ENCODE measurements around the gene CFAP141.

CFAP141 gene

GRCh38 chr1:154186177-154186576 is 20.0 kb downstream of the CFAP141 start:
- Histone ChIP-seq H3K27ac (ENCODE audit: low read depth, low read length) (no peak overlapping the region), H3K9ac (ENCODE audit: low read length) (no peak overlapping the region)

GRCh38 chr1:154183046-154183915 is 22.9 kb downstream of the CFAP141 start:
- Histone ChIP-seq H3K9me3 (ENCODE audit: control insufficient read depth, insufficient read depth, low read depth, low read length) (no peaks in the 10 kb centered on the region), H3K4me1 (ENCODE audit: control insufficient read depth, insufficient read depth, low read length) (peaks cover 46% of the 10 kb centered on the region), H3K9ac (ENCODE audit: low read length) (peak overlapping the region; percentile 86), H3K27ac (ENCODE audit: low read depth, low read length) (peak overlapping the region; percentile 68; the same call in 1 of the 2 replicates), H3K27me3 (ENCODE audit: control insufficient read depth, insufficient read depth, low read length) (no peaks in the 10 kb centered on the region), H3K4me3 (ENCODE audit: low read depth, low read length) (peak overlapping the region; percentile 94), H3K36me3 (ENCODE audit: control insufficient read depth, insufficient read depth, low read length) (peaks cover 19% of the 10 kb centered on the region)

More at GRCh38 chr1:154186177-154186576, 20.0 kb downstream of the CFAP141 start:
- H3K27me3 ChIP-seq (ENCODE audit: control insufficient read depth, insufficient read depth, low read length) = no peaks in the 10 kb centered on the region
- peaks cover 20% of the 10 kb centered on the region for H3K4me1 ChIP-seq (ENCODE audit: control insufficient read depth, insufficient read depth, low read length)
- no peak overlapping the region; the same call in 1 of the 2 replicates for H3K4me3 ChIP-seq (ENCODE audit: low read depth, low read length)
- no peaks in the 10 kb centered on the region for H3K36me3 ChIP-seq (ENCODE audit: control insufficient read depth, insufficient read depth, low read length)
- H3K9me3 ChIP-seq (ENCODE audit: control insufficient read depth, insufficient read depth, low read depth, low read length) = no peaks in the 10 kb centered on the region

- Histone ChIP-seq H3K9me3 (ENCODE audit: control insufficient read depth, insufficient read depth, low read depth, low read length) (no peaks in the 10 kb centered on the region), H3K4me1 (ENCODE audit: control insufficient read depth, insufficient read depth, low read length) (peaks cover 49% of the 10 kb centered on the region), H3K27me3 (ENCODE audit: control insufficient read depth, insufficient read depth, low read length) (no peaks in the 10 kb centered on the region)
Measured at GRCh38 chr1:154182344-154183045, 23.6 kb downstream of the CFAP141 start.

GRCh38 chr1:154181944-154182343 is 24.2 kb downstream of the CFAP141 start:
- H3K36me3 ChIP-seq (ENCODE audit: control insufficient read depth, insufficient read depth, low read length) = peaks cover 32% of the 10 kb centered on the region
- peak overlapping the region; percentile 94 for H3K4me3 ChIP-seq (ENCODE audit: low read depth, low read length)
- peak overlapping the region; percentile 86 for H3K9ac ChIP-seq (ENCODE audit: low read length)
- no peaks in the 10 kb centered on the region for H3K27me3 ChIP-seq (ENCODE audit: control insufficient read depth, insufficient read depth, low read length)
- H3K4me1 ChIP-seq (ENCODE audit: control insufficient read depth, insufficient read depth, low read length) = peaks cover 44% of the 10 kb centered on the region
- H3K9me3 ChIP-seq (ENCODE audit: control insufficient read depth, insufficient read depth, low read depth, low read length) = no peaks in the 10 kb centered on the region
- peak overlapping the region; percentile 68; the same call in 1 of the 2 replicates for H3K27ac ChIP-seq (ENCODE audit: low read depth, low read length)

More at GRCh38 chr1:154182344-154183045, 23.6 kb downstream of the CFAP141 start:
- Histone ChIP-seq H3K9ac (ENCODE audit: low read length) (peak overlapping the region; percentile 86), H3K36me3 (ENCODE audit: control insufficient read depth, insufficient read depth, low read length) (peaks cover 26% of the 10 kb centered on the region), H3K4me3 (ENCODE audit: low read depth, low read length) (peak overlapping the region; percentile 94), H3K27ac (ENCODE audit: low read depth, low read length) (peak overlapping the region; percentile 68)

GRCh38 chr1:154179946-154180687 is 26.0 kb downstream of the CFAP141 start:
- no peaks in the 10 kb centered on the region for H3K9me3 ChIP-seq (ENCODE audit: control insufficient read depth, insufficient read depth, low read depth, low read length)
- peaks cover 36% of the 10 kb centered on the region for H3K4me1 ChIP-seq (ENCODE audit: control insufficient read depth, insufficient read depth, low read length)
- H3K27me3 ChIP-seq (ENCODE audit: control insufficient read depth, insufficient read depth, low read length) = no peaks in the 10 kb centered on the region
- no peak overlapping the region for H3K27ac ChIP-seq (ENCODE audit: low read depth, low read length)
- peaks cover 47% of the 10 kb centered on the region for H3K36me3 ChIP-seq (ENCODE audit: control insufficient read depth, insufficient read depth, low read length)
- no peak overlapping the region for H3K9ac ChIP-seq (ENCODE audit: low read length)
- peak overlapping the region; percentile 35 for H3K4me3 ChIP-seq (ENCODE audit: low read depth, low read length)

- H3K4me3 ChIP-seq (ENCODE audit: low read depth, low read length) = peak overlapping the region; percentile 34; the same call in 1 of the 2 replicates
- no peaks in the 10 kb centered on the region for H3K9me3 ChIP-seq (ENCODE audit: control insufficient read depth, insufficient read depth, low read depth, low read length)
- peaks cover 36% of the 10 kb centered on the region for H3K4me1 ChIP-seq (ENCODE audit: control insufficient read depth, insufficient read depth, low read length)
- H3K9ac ChIP-seq (ENCODE audit: low read length) = no peak overlapping the region
- peak overlapping the region; percentile 23; the same call in 1 of the 2 replicates for H3K27ac ChIP-seq (ENCODE audit: low read depth, low read length)
- H3K36me3 ChIP-seq (ENCODE audit: control insufficient read depth, insufficient read depth, low read length) = peaks cover 55% of the 10 kb centered on the region
- no peaks in the 10 kb centered on the region for H3K27me3 ChIP-seq (ENCODE audit: control insufficient read depth, insufficient read depth, low read length)
Measured at GRCh38 chr1:154178911-154179811, 27.0 kb downstream of the CFAP141 start.

- no peaks in the 10 kb centered on the region for H3K27me3 ChIP-seq (ENCODE audit: control insufficient read depth, insufficient read depth, low read length)
Measured at GRCh38 chr1:154178013-154178412, 28.1 kb downstream of the CFAP141 start.

GRCh38 chr1:154176337-154176736 is 29.8 kb downstream of the CFAP141 start:
- Histone ChIP-seq H3K9me3 (ENCODE audit: control insufficient read depth, insufficient read depth, low read depth, low read length) (no peaks in the 10 kb centered on the region), H3K27ac (ENCODE audit: low read depth, low read length) (no peak overlapping the region), H3K9ac (ENCODE audit: low read length) (no peak overlapping the region), H3K4me3 (ENCODE audit: low read depth, low read length) (no peak overlapping the region), H3K4me1 (ENCODE audit: control insufficient read depth, insufficient read depth, low read length) (peaks cover 35% of the 10 kb centered on the region), H3K36me3 (ENCODE audit: control insufficient read depth, insufficient read depth, low read length) (peaks cover 78% of the 10 kb centered on the region), H3K27me3 (ENCODE audit: control insufficient read depth, insufficient read depth, low read length) (no peaks in the 10 kb centered on the region)

More at GRCh38 chr1:154178013-154178412, 28.1 kb downstream of the CFAP141 start:
- Histone ChIP-seq H3K4me3 (ENCODE audit: low read depth, low read length) (no peak overlapping the region), H3K9ac (ENCODE audit: low read length) (peak overlapping the region; percentile 8), H3K9me3 (ENCODE audit: control insufficient read depth, insufficient read depth, low read depth, low read length) (no peaks in the 10 kb centered on the region), H3K4me1 (ENCODE audit: control insufficient read depth, insufficient read depth, low read length) (peaks cover 36% of the 10 kb centered on the region), H3K27ac (ENCODE audit: low read depth, low read length) (0 out of 2 replicates have a peak overlapping the region, but pooled peaks have one; percentile 53), H3K36me3 (ENCODE audit: control insufficient read depth, insufficient read depth, low read length) (peaks cover 61% of the 10 kb centered on the region)

GRCh38 chr1:154174654-154175053 is 31.5 kb downstream of the CFAP141 start:
- no peak overlapping the region for H3K9ac ChIP-seq (ENCODE audit: low read length)
- H3K27ac ChIP-seq (ENCODE audit: low read depth, low read length) = no peak overlapping the region
- peaks cover 20% of the 10 kb centered on the region for H3K4me1 ChIP-seq (ENCODE audit: control insufficient read depth, insufficient read depth, low read length)
- no peak overlapping the region for H3K4me3 ChIP-seq (ENCODE audit: low read depth, low read length)
- H3K9me3 ChIP-seq (ENCODE audit: control insufficient read depth, insufficient read depth, low read depth, low read length) = no peaks in the 10 kb centered on the region
- no peaks in the 10 kb centered on the region for H3K27me3 ChIP-seq (ENCODE audit: control insufficient read depth, insufficient read depth, low read length)
- H3K36me3 ChIP-seq (ENCODE audit: control insufficient read depth, insufficient read depth, low read length) = peaks cover 89% of the 10 kb centered on the region

GRCh38 chr1:154171880-154172279 is 34.3 kb downstream of the CFAP141 start:
- Histone ChIP-seq H3K36me3 (ENCODE audit: control insufficient read depth, insufficient read depth, low read length) (peaks cover 90% of the 10 kb centered on the region), H3K4me3 (ENCODE audit: low read depth, low read length) (no peak overlapping the region), H3K9ac (ENCODE audit: low read length) (no peak overlapping the region), H3K9me3 (ENCODE audit: control insufficient read depth, insufficient read depth, low read depth, low read length) (no peaks in the 10 kb centered on the region), H3K4me1 (ENCODE audit: control insufficient read depth, insufficient read depth, low read length) (no peaks in the 10 kb centered on the region), H3K27me3 (ENCODE audit: control insufficient read depth, insufficient read depth, low read length) (no peaks in the 10 kb centered on the region), H3K27ac (ENCODE audit: low read depth, low read length) (no peak overlapping the region)

All from HUES6 (cell line).